GM21723 (cell line): ENCODE results near the gene FAM114A1.

Experiments used
- ATAC-seq: cut with Tn5 transposase; IDR thresholded peaks from one replicate; pipeline ENCODE4 v1.9.1; 2021; ENCODE audit warnings: mild to moderate bottlenecking, moderate library complexity; ENCODE audit not compliant: unreplicated experiment

Gene FAM114A1

DNA sequence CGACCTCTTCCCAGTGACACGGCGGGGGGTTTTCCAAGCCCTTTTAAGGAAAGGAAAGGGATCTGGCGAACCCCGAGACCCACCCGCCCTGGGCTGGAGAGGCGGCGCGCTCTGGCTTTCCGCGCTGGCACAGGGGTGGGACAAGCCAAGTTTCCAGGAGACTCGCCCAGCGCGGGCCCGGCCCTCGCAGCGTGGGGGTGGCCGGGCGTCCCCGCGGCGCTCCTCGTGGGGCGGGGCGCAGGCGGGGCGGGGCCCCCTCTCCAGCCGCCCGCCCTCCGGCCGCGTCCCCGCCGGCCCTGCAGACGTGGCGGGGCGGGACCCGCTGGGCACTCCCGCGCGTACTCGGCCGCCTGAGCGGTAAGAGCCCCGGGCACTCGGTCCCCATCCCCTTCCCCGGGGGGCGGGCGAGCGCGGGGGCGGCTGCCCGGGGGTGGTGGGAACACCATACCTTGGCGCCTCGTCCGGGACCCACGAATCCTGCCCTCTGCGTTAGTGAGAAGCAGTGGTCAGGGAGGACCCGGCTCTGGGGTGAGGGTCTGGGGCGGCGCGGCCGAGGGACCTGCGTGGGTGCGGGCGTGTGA lies at the start of gene FAM114A1:
TSS of gene FAM114A1 (plus strand) at position 329 of the 581 bp plus-strand sequence. CDS start 10,273 bp downstream, outside the sequence.
- ATAC-seq, result peak; percentile 92

DNA sequence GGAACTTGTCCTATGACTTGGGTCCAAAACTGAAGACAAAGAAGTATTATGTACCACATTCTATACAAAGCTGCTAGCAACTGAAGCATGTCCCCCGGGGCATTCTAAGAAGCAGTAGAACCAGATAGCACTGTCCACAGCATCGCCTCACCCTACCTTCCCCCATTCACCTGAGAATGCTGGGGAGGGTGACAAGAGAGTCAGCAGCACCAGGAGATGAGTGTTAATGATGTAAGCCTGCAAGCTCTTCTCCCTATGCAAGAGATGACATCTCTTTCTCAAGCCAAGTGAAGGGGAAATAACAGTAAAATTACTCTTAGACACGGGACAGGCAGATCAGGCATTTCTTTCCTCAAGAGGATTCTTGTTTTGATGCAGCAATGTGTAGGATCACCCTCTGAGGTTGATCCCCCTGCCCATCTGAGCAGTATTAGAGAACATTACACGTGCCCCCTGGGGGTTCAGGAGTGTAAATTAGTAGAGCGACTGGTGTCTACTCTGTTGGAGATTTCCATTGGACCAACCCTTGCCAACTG lies 49.1 kb upstream of the FAM114A1 start:
- peak; percentile 50 for ATAC-seq

- ATAC-seq, result no peak
Measured at GRCh38 chr4:38819569-38819968, 48.0 kb upstream of the FAM114A1 start.

GRCh38 chr4:38820329-38821061 lies 47.1 kb upstream of the FAM114A1 start:
- ATAC-seq, result peak; percentile 59

DNA sequence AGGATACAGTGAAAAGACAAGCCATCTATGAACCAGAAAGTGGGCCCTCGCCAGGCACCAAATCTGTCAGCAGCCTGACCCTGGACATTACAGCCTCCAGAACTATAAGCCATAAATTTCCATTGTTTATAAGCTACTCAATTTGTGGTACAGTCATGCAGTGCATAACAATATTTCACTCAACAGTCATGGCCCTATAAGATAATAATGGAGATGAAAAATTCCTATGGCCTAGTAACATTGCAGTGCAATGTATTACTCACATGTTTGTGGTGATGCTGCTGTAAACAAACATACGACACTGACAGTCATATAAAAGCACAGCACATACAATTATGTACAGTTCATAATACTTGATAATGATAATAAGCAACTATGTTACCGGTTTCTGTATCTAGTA lies 45.9 kb upstream of the FAM114A1 start:
- ATAC-seq, result no peak

- no peak for ATAC-seq
Measured at GRCh38 chr4:38822748-38823303, 44.8 kb upstream of the FAM114A1 start.

GRCh38 chr4:38823766-38824165 lies 43.8 kb upstream of the FAM114A1 start:
- no peak for ATAC-seq

DNA sequence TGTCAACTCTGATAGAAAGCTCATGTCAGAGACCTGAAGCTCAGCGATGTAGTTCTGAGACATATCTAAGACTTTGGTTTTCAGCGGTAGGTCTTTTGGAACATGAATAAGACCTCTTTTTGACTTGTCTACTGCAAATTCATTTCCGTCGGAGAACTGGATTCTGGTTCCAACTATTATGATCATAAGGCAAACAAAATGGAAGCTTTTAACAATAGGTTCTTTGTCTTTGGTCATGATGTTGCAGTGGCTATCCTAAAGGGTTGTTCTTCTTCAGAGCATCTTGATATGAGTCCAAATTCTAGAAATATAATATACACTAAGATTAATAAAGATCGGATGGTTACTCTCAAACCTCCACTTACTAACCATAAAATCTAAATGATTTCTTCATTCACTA lies 38.4 kb upstream of the FAM114A1 start:
- ATAC-seq, result no peak

DNA sequence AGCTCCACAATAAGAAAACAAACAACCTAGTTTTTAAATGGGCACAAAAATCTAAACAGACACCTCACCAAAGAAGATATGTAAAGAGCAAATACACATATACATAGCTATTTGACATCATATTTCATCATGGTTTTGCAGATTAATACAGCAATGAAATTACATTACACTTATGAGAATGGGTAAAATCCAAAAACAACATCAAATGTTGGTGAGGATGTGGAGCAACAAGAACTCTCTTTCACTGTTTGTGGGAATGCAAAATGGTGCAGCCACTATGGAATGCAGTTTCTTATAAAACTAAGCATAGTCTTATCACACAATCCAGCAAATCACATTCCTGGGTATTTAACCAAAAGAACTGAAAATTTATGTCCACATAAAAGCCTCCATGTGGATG lies 36.0 kb upstream of the FAM114A1 start:
- ATAC-seq, result no peak

GRCh38 chr4:38832206-38832605 lies 35.4 kb upstream of the FAM114A1 start:
- ATAC-seq, result no peak

- no peak for ATAC-seq
Measured at GRCh38 chr4:38832624-38833528, 34.7 kb upstream of the FAM114A1 start.

GRCh38 chr4:38834570-38834969 lies 33.0 kb upstream of the FAM114A1 start:
- no peak for ATAC-seq

- no peak for ATAC-seq
Measured at GRCh38 chr4:38837334-38837733, 30.3 kb upstream of the FAM114A1 start.

GRCh38 chr4:38837849-38838248 lies 29.8 kb upstream of the FAM114A1 start:
- ATAC-seq, result no peak

- no peak for ATAC-seq
Measured at GRCh38 chr4:38842994-38843393, 24.6 kb upstream of the FAM114A1 start.

DNA sequence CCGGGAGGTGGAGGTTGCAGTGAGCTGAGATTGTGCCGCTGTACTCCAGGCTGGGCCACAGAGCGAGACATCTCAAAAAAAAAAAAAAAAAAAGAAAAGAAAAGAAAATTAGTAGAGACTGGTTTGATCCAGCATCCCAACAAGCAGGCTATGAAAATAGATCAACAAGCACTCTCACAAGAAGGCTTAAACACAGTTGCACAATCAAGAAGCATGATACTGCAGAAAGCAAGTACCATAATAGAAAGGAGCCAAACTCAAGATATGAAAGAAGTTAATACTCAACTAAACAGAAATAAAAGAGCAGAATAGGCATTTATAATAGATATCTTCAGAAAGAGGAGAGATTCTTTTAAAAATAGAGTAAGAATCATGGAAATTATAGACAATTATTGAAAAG lies 21.6 kb upstream of the FAM114A1 start:
- ATAC-seq, result no peak

DNA sequence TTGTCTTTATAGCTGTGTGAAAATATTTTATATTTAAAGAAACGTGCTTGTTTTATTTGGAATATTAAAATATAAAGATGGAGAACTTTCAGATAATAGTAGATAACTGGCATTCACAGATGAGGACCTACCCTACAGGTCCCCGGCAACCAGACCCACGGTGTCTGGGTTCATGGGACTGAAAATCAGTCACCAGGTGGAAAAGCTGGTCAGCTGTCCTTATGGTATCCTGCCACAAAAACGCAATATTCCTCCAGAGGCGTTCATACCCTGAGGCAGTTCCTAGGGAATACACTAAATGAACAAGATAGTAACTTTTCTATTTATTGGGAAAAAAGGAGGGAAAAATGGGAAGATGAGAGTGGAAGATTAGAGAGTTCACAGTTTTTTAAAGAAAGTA lies 12.1 kb upstream of the FAM114A1 start:
- no peak for ATAC-seq

GRCh38 chr4:38856046-38856445 lies 11.6 kb upstream of the FAM114A1 start:
- ATAC-seq, result no peak

- ATAC-seq, result peak; percentile 48
Measured at GRCh38 chr4:38856524-38857337, 10.9 kb upstream of the FAM114A1 start, which contains the start of gene TLR6. Gene TLR6, minus strand, starts transcription at chr4:38856817. Its CDS starts 27,344 bp downstream, at chr4:38829473.
